Hematopoietic multipotent progenitor cell treated with erythropoietin and hydrocortisone succinate and interleukin-3 and kit ligand, for 15 days (in vitro differentiated cells): ENCODE measurements around the gene ANKHD1.
"Not testable (repeated sequence)": the region's sequence is repeated elsewhere in the genome, so short reads cannot be mapped to it uniquely, and the experiment has no call there.

ENCODE experiments used
- DNase-seq: peaks from one replicate; pipeline ENCODE4 v3.0.0-alpha.2; 2015; ENCODE audit warnings: low spot score

ANKHD1 gene

GRCh38 chr5:140561753-140562523, 160.3 kb downstream of the ANKHD1 start:
- no peak for DNase-seq

DNA sequence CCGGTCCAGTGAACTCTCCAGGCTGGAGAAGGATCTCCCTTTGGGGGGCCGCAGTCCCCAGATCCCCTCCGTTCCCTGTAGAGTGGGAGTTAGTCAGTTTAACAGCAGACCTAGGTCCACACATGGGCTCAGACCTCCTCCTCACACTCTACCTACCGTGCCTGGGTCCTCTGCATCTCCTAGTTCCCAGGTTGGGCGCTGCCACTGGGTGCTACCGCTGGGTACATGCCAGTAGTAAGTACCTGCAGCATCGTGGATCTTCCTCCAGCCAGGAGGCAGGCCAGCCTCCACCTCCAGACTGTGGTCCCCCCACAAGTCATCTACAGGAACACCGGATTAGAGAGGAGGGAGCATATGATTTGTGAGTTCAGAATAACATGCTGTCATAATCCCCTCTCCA, 162.0 kb downstream of the ANKHD1 start:
- no peak for DNase-seq

DNA sequence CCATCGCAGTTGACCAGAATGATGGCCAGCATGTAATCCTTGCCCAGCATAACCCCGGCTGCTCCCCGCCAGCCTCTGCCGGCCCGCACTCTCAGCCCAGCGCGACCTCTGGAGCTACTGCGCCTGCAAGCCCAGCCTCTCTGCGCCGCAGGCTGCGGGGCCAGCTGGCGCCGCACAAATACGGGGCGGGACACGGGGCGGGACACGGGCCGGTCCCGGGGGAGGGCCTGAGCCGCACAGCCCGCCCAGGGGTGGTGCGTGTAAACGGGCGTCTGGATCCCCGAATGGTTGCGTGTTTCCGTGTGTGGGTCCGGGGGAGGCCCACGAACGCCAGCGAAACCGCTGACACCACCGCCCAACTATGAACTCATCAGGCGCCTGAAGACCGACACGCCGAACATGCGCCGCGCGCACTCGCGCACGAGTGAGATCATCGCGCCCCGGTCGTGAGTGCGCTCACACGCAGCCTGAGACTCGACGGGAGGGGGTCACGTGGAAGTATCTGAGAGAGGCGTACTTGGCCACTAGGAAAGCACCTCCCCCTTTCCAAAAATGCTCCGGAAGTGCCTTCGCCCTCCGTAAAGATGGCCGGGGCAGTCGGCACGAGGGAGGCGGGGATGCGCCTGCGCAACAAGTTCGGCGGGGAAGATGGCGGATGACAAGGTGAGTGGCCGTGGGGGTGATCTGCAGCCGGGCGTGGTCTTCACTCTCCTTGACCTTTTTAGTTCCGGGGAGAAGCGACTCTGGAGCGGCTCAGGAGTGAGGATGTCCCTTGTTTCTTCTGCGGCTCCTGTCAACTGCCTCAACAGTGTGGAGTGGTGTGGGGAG, 162.8 kb downstream of the ANKHD1 start, which contains the start of the genes APBB3 and SLC35A4:
APBB3 (minus strand) TSS at position 403 of the 828 bp plus-strand sequence; CDS start at position 50, 353 bp downstream.
SLC35A4 (plus strand) TSS at position 633 of the 828 bp plus-strand sequence. CDS start 2,342 bp downstream, outside the sequence.
- DNase-seq, result peak; percentile 98

DNA sequence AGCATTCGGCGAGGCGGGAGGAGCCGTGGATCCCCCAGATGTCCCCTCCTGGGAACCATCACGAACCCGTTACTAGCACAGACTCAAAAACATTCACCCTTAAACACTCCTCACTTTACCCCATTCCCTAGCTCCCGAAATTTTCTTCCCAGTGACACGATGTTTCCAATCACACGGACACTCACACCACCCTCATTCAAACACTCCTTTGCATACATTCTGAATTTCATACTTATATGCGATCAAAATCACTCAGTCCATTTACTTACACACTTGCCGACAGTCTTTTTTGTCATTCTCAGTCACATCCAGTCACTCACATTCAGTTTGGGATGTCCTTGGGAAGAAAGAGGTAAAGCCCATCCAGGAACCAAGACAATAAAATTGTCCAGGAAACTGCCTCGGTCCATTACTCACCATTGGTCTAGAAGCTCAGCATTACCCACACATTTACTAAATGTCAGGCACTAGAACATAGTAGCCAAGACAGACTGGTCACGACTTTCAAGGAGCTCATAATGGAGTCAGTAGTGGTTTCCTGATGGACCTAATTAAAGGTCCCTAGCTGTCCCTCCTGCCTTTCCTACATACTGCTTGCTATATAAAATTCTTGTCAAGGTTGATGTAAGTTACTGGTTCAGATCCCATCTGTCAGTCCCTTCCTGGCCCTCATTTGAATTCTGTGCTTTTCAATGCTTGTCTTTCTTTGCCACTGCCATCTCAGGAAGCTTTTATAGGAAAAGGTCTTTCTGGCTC, 163.6 kb downstream of the ANKHD1 start:
- DNase-seq, result no peak

DNA sequence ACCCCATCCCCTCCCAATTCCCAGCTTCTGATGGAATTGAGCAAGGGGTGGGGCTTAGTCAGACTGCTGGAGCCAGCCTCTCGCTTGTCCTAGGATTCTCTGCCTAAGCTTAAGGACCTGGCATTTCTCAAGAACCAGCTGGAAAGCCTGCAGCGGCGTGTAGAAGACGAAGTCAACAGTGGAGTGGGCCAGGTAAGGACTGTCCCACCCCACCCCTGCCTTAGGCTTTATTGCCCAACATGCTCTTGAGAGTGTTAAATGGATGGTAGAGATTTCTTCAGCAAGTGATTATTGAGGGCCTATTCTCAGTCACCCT, 164.1 kb downstream of the ANKHD1 start:
- no peak for DNase-seq

GRCh38 chr5:140566665-140567064, 165.0 kb downstream of the ANKHD1 start:
- no peak for DNase-seq

- DNase-seq, result no peak
Measured at GRCh38 chr5:140567136-140567818, 165.6 kb downstream of the ANKHD1 start.

DNA sequence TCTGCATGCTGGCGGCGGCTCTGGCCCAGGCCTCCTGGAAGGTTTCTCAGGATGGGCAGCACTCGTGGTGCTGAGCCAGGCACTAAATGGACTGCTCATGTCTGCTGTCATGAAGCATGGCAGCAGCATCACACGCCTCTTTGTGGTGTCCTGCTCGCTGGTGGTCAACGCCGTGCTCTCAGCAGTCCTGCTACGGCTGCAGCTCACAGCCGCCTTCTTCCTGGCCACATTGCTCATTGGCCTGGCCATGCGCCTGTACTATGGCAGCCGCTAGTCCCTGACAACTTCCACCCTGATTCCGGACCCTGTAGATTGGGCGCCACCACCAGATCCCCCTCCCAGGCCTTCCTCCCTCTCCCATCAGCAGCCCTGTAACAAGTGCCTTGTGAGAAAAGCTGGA, 166.2 kb downstream of the ANKHD1 start:
- DNase-seq, result no peak

DNA sequence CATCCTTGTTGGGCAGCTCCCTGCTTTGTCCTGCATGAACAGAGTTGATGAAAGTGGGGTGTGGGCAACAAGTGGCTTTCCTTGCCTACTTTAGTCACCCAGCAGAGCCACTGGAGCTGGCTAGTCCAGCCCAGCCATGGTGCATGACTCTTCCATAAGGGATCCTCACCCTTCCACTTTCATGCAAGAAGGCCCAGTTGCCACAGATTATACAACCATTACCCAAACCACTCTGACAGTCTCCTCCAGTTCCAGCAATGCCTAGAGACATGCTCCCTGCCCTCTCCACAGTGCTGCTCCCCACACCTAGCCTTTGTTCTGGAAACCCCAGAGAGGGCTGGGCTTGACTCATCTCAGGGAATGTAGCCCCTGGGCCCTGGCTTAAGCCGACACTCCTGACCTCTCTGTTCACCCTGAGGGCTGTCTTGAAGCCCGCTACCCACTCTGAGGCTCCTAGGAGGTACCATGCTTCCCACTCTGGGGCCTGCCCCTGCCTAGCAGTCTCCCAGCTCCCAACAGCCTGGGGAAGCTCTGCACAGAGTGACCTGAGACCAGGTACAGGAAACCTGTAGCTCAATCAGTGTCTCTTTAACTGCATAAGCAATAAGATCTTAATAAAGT, 166.9 kb downstream of the ANKHD1 start:
- DNase-seq, result no peak

- DNase-seq, result no peak
Measured at GRCh38 chr5:140569197-140569596, 167.6 kb downstream of the ANKHD1 start.

GRCh38 chr5:140570058-140570457, 168.4 kb downstream of the ANKHD1 start:
- DNase-seq, result no peak

DNA sequence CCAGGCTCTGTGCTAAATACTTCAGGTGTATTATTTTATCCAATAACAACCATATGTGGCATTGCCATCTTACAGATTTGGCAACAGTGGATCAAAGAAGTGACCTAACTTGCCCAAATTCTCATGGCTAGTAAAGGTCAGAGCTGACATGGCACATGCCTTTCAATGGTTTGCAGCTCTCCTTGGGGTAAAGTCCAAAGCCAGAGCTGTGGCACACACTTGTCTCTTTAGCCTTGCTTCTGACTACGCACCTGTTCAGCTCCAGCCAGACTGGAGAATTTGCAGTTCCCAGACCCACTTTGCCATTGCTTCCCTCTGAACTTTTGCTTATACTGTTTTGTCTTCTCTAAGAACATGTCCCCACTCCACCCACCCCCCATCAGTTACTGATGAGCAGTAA, 168.9 kb downstream of the ANKHD1 start:
- no peak for DNase-seq

DNA sequence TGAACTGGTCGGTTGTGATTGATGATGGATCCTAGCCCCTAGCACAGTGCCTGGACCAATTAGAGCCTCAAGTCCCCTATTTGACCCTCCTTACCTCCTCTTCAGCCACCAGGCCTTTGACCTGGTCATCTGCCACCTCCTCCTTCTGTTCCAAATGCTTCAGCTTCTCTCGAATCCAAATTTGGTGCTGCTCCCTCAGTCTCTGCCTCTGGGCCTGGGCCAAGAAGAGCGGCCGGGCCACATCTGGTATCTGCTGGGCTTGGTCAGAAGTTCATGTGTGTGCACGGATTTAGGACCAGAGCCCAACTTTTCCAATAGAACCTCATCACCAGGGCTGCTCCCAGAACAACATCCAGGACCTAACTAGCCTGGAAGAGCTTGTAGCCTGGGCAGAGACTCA, 169.5 kb downstream of the ANKHD1 start:
- no peak for DNase-seq

- no peak for DNase-seq
Measured at GRCh38 chr5:140573683-140574082, 172.1 kb downstream of the ANKHD1 start.

- no peak for DNase-seq
Measured at GRCh38 chr5:140574165-140574564, 172.5 kb downstream of the ANKHD1 start.

GRCh38 chr5:140575309-140575708, 173.7 kb downstream of the ANKHD1 start:
- peak; percentile 36 for DNase-seq

DNA sequence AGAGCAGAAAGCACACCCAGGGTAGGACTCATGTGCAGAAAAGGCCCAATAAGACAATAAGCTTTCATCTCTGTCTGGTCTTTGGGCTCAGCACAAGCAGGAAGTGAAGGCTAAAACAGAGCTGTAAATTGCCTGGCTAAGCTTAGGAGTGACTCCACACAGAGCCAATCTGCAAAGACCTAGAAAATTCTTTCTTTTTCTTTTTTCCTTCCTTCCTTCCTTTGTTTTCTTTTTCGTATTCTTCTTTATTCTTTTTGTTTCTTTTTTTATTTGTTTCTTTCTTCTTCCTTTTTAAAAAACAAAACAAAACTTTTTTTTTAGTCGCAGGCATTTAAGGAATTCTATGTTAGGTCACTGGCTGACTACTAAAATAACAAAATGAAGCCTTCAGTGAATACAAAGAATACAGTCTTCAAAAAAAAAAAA, 175.2 kb downstream of the ANKHD1 start:
- DNase-seq, result no peak

DNA sequence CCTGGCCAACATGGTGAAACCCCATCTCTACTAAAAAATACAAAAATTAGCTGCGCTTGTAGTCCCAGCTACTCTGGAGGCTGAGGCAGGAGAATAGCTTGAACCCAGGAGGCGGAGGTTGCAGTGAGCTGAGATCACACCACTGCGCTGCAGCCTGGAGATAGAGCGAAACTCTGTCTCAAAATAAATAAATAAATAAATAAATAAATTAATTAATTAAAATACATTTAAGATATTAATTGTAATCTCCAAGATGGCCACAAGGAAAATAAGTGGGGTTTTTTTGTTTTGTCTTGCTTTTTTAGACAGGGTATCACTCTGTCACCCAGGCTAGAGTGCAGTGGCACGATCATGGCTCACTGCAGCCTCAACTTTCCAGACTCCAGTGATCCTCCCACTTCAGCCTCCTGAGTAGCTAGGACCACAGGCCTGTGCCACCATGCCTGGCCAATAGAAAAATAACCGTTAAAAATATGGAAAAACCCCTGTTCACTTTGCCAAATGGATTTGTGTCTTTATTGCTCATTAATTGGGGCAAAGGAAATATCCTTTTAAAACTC, 177.6 kb downstream of the ANKHD1 start:
- not testable (repeated sequence) for DNase-seq

- no peak for DNase-seq
Measured at GRCh38 chr5:140587495-140587894, 185.9 kb downstream of the ANKHD1 start.

DNA sequence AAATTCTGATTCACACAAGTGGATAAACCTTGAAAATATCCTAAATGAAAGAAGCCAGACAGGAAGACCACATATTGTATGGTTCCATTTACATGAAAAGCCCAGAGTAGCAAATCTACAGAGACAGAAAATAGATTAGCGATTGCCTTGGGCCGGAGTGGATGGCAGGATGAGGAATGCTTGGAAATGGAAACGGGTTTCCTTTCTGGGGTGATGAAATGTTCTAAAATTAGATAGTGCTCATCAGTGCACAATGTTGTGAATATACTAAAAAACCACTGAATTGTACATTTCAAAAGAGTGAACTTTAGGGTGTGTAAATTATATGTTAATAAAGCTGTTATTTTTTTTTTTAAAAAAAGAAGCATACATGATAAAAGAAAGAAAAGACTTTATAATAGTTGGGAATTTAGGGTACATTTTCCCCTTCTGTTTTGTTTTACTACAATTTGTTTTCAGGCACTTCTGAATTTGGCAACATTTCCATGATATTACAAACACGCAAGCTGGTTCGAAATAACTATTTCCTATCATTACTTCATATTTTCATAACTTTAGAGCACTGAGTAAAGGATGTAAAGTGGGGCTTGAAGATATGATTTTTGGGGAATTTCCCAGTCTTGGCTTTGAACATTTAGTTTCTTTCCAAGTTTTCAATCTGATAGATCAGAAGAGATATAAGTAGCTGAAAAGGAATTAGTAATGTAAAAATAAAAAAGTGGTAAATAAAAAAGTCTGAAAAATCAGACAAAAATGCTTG, 186.9 kb downstream of the ANKHD1 start:
- no peak for DNase-seq
